Midbrain (tissue), 1 donor: ENCODE measurements around the gene GABRR1.

Source experiments
- DNase-seq: peaks from one replicate; lab custom pipeline; 2025; lab: John Stamatoyannopoulos, UW

The GABRR1 gene

DNA sequence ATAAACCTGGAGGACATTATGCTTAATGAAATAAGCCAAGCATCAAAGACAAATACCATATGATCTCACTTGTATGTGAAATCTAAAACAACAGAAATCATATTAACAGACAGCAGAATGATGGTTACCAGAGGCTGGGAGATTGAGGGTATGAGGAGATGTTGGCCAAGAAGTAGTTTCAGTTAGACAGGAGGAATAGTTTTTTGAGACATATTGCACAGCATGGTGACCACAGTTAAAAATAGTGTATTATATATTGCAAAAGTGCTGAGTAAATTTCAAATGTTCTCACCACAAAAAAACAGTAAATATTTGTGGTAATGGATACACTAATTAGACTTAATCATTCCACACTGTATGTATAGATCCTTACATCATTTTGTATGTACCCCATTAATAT lies 1.8 kb downstream of the GABRR1 start:
- no peak for DNase-seq

- no peak for DNase-seq
These were observed 3.0 kb downstream of the GABRR1 start for GRCh38 chr6:89214197-89214596.

GRCh38 chr6:89212472-89212871 lies 4.7 kb downstream of the GABRR1 start:
- no peak for DNase-seq

DNA sequence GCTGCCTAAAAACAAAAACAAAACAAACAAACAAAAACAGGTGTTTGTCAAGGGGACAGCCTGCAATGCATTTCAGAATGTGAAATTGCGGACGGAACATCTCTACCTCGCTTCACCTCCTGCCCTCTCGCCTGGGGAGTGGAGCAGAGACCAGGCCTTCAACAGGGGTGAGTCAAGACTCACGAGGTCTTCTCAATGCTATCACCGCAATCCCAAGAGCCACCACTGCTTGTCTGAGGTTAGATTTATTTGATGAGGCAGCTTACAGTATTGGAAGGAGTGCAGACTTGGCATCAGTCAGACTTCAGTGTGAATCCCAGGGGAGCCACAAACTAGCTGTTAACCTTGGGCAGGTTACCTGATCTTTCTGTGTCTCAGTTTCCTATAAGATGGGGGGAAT lies 7.7 kb downstream of the GABRR1 start:
- no peak for DNase-seq

DNA sequence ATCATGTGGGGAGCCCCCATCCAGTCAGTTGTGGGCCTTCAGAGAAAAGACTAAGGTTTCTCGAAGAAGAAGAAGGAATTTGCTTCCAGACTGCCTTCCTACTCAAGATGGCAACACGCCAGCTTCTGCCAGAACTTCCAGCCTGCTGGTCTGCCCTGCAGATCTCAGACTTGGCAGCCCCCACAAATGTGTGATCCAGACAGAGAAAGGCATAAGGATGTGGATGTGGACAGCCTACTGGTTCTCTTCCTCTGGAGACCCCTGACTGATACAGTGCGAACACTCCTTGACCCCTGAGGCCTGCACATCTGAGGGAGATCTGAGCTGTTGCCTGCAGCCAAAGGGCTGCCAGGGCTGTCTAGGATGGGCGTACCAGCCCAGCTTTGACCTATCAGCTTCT lies 8.6 kb downstream of the GABRR1 start:
- no peak for DNase-seq

DNA sequence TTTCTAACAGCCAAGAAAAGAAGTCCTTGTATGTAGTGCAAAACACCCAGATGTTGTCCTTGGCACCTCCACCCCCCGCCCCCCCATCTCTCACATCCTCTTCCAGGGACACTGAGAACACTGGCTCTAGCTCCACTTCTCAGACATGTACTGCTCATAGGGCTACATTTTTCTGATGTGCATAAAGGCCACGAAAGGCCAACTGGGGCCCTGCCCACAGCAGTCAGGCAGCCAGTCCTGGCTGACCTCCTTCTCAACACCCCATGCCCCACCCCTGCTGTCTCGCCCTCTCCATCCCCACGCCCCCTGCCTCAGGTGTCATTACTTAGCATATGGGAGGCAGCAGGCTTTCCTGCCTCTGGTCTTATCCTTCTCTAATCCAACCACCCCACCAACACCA lies 11.3 kb downstream of the GABRR1 start:
- DNase-seq, result no peak

DNA sequence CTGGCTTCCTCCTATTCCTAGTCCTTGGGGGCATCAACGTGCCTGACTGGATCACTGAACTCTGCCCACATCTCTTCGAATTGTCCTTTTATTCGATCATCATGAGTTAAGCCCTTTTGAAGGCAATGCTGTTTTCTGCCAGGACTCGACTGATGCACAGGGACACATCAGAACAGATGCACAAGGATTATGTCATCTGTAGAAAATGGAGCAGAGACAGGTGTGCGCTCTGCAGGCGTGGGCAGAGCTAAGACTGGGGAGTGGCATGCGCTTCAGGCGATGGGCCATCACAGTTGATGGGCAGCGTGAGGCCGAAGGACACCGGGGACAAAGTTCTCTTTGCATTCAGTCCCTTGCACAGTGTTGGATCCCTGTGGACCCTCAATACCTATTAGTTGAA lies 13.1 kb downstream of the GABRR1 start:
- no peak for DNase-seq

- DNase-seq, result no peak
These were observed 16.4 kb downstream of the GABRR1 start for GRCh38 chr6:89200706-89201215.

DNA sequence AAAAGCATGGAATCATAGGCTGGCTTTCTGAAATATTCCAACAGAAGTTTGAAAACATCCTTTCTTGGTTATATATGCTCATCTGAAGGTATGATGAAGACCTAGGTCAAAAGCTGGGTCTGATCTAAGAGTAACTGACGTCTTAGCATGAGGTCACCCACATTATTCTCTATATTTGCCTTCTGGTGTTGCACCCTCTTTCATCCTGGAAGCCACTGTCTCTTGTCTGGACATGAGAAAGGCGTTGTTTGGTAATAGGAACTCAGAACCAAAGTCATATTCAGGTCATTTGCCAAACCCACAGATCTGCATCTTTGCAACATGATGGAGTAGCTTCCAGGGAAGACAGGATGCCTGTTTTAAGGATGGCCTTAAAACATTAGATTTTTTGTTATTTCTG lies 17.6 kb downstream of the GABRR1 start:
- DNase-seq, result no peak

GRCh38 chr6:89198235-89198634 lies 18.9 kb downstream of the GABRR1 start:
- no peak for DNase-seq

DNA sequence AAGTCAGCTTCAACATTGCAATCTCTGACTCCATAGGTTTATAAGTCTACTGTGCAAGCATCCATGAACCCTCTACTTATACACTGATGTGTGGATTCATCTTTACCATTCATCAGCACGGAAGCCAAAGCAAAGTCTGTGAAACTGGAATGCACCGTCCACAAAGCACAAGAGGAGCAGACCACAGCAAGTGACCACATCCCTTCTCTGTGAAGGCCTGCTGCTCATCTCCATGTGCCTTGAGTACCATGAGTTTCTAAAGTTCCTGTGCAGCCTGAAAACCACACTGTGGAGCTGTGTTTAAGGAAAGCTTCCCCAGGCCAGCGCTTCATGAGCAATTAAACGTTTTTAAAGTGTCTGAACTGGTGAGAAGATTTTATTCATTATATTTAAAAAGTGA lies 20.0 kb downstream of the GABRR1 start:
- no peak for DNase-seq

DNA sequence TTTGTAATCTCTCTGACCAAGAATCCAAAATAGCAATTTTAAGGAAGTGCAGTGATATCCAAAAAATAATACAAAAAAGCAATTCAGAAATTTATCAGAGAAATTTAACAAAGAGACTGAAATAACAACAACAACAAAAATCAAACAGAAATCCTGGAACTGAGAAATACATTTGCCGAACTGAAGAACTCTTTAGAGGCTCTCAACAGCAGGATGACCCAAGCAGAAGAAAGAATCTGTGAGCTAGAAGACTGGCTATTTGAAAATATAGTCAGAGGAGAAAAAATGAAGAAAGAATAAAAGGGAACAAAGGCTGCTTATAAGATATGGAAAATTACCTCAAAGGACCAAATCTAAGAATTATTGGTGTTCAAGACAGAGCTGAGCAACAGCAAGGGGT lies 22.6 kb downstream of the GABRR1 start:
- no peak for DNase-seq

- no peak for DNase-seq
These were observed 26.4 kb downstream of the GABRR1 start for GRCh38 chr6:89190741-89191140.

DNA sequence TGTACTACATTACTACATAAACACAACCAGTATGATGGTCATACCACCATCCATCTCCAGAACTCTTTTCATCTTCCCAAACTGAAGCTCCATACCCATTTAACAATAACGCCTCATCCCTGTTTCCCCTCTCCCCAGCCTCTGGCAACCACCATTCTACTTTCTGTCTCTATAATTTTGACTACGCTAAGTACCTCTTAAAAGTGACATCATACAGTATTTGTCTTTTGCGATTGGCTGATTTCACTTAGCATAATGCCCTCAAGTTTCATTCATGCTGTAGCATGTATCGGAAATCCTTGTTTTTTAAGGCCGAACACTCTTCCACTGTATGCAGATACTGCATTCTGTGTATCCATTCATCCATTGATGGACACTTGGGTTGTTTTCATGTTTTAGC lies 29.7 kb downstream of the GABRR1 start:
- no peak for DNase-seq

DNA sequence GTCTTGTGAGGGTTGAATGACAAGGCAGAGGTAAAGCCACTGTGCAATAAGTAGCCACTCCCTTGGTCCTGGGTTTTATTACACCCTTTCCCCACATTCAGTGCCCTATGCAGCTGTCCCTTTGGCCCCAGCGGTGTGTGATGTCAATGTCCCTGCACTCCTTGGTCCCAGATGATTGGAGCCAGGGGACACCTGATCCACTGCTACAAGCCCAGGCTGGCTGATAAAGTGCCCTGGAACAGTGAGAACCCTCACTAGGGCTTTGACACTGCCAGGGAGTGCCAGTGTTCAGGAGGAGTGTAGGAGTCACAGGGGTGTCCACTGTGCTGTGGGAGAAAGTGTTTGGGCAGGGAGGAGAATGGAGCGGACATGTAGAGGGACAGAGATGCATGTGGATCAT lies 30.4 kb downstream of the GABRR1 start:
- no peak for DNase-seq

DNA sequence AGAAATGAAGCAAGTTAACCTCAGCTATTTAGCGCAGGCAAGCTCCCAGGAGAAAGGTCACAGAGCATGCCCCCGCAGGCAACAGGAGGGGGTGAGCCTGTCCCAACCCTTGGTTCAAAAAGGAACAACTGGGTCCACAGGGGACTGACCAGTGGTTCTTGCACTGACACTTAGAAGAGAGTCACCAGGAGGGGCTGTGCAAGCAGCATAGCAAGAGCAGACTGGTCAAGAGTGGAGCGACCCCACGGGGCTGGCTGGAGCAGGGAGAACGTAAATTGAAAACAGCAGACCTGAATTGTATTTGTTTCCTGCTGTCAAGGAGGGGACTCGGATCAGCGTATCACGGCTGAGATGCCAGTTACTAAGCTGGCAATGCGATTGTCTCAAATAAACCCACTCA lies 32.8 kb downstream of the GABRR1 start:
- no peak for DNase-seq

DNA sequence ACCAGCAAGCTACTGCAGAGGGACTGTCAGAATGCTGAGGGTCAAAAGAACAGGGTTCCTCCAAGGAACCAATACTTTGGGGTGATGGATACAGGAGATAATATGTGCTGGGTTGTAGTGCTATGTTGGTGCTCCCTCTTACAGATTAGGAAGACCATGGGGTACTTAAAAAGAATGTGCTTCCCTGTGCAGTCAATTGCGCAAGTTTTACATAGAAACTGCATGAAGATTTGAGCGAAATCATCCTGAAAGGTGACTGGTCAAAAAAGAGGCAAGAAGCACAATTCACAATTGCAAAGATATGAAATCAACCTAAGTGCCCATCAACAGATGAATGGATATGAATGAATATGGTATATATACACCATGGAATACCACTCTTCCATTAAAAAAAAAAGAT lies 33.9 kb downstream of the GABRR1 start:
- DNase-seq, result no peak

DNA sequence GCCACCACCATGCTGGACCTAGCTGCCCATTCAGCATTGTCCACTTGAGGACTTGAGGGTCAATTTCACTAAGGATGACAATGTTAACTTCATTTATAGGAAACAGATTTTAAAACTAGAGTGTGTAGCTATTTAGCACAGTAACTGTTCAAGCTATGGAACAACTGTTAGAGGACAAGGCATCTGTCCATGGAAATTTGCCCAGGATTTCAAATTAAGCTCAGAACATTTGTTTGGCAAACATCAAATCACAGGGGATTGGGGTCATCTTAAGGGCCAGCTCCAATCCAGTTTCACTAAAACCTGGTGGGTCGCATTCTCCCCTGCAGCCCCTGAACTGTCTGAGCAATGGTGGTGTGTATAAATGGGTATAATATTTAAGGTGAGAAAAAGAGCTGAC lies 36.2 kb downstream of the GABRR1 start:
- no peak for DNase-seq

- no peak for DNase-seq
These were observed 37.0 kb downstream of the GABRR1 start for GRCh38 chr6:89180112-89180511.

DNA sequence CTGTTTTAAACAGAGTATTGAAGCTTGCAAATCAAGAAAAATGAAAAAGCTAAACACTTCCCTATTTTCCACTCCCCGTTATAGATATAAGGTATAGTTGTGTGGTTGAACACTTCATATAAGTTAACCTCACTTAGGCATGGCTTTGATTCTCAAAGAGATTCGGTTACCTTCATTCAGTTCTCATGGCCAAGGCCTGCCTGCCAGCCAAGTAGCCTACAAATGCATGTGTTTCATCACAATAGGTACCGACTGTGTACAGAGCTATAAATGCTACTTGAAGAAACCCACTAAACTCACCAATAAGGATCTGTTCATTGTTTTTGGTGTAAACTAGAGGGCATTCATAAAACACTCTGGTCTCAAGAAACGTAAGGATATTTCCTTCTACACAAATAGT lies 43.5 kb downstream of the GABRR1 start:
- DNase-seq, result no peak

DNA sequence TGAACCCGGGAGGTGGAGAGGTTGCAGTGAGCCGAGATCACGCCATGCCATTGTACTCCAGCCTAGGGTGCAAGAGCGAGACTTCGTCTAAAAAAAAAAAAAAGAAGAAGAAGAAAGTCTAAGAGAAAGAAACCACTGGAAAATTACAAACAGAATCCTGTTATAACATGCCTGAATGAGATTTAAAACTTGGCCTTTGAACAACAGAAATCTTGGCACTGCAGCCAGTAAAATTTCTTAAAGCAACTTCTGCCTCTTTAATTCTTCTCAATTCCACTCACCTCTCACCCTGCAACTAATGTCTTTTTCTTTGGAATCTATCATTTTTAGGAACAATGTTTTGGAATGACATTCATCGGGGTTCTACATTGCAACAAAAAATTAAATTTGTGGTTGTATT lies 45.0 kb downstream of the GABRR1 start:
- no peak for DNase-seq

GRCh38 chr6:89162047-89162371 lies 55.1 kb downstream of the GABRR1 start:
- no peak for DNase-seq

GRCh38 chr6:89161326-89162046 lies 55.7 kb downstream of the GABRR1 start:
- no peak for DNase-seq

- no peak for DNase-seq
These were observed 56.6 kb downstream of the GABRR1 start for GRCh38 chr6:89160331-89161092.
